Middle frontal gyrus (tissue), 1 donor: ENCODE results near the gene MOSPD3.
"Not testable (repeated sequence)": the region's sequence is repeated elsewhere in the genome, so short reads cannot be mapped to it uniquely, and the experiment has no call there.

Experiments
- DNase-seq: peaks from one replicate; pipeline ENCODE4 v3.0.0-alpha.2; 2015; ENCODE audit warnings: low spot score; ENCODE audit errors: extremely low spot score

The MOSPD3 gene

GRCh38 chr7:100623951-100624824 is 11.8 kb downstream of the MOSPD3 start:
- no peak for DNase-seq

DNA sequence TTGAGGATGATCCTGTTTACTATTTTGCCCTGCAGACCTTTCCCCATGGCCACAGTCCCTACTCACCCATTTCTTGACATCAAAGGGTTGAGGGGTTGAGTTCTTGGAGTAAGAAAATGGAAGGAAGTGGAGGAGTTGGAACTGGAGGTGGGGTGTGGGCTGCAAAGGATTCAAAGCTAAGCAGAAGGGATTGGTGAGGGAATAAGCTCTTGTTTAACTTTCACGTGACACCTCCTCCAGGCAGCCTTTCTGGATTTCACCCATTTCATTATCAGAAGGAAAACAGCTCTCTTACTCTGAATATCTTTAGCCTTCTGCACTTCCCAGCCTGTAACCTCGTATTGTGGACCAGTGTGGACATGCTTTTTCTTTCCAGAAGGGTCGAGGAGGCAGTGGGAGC is 13.7 kb downstream of the MOSPD3 start:
- no peak for DNase-seq

DNA sequence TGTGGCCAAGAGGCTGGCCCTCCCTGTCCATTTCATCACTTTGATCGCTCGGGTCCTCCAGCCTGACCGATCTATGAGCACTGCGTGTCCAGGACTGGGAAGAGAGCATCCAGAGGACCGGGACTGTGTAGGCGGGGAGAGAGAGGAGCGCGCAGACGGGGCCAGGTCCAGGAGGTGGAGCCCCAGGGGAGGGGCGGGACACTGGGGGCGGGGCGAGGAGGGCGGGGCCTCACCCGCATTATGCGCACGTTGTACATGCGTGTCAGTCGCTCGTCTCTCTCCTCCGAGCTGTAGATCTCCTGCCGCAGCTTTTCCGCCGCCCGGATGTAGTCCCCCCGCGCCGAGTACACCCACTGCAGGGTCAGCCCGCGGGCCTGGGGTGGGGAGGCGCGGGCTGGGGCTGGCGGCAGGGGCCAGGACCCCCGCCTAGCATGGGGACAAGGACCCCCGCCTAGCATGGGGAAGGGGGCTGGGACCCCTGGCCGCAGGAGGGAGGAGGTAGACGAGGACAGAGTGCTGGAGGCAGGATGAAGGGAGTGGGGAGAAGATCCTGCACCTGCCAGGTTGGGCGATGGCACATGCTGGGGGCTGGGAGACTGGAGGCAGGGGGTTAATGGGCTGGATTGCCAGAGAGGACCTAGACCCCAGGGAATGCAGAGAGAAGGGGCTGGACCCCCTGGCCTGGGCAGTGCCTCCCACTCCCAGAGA is 14.3 kb downstream of the MOSPD3 start:
- peak; percentile 29 for DNase-seq

DNA sequence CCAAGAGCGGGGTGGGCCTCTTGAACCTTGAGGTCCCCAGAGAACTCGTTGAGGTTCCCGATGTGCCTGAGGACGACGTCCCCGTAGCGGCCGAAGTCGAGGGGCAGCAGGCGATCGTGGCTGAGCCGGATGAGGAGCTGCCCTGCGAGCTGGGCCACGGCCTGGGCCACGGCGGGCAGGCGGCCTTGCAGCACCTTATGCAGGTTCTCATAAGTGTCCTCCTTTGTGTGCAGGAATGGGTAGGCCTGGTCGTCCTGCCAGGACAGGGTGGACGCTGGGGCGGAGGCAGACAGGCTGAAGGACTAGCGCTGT is 14.9 kb downstream of the MOSPD3 start:
- no peak for DNase-seq

DNA sequence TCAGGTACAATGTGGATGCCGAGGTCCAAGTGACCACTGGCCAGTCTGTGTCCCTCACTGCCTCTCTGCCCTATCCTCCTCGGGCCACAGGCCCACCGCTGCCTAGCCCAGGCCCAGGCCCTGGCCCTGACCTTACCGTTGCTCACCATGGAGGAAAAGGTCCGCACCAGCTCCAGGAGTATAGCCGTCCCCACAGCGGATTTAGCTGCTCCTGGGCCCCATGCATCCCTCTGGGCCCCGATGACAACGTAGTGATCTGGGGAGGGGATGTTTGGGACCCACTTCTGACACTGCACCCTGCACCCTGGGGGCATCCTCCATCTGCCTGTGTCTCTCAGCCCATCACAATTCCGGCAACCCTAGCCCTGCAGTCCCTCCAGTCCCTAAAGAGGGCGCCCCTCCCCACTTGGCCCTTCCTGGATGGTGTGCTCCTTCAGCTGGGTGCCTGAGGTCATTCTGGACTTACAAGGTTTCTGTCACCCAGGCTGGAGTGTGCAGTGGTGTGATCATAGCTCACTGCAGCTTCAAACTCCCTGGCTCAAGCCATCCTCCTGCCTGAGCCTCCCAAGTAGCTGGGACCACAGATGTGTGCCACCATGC is 16.9 kb downstream of the MOSPD3 start:
- DNase-seq: no peak

DNA sequence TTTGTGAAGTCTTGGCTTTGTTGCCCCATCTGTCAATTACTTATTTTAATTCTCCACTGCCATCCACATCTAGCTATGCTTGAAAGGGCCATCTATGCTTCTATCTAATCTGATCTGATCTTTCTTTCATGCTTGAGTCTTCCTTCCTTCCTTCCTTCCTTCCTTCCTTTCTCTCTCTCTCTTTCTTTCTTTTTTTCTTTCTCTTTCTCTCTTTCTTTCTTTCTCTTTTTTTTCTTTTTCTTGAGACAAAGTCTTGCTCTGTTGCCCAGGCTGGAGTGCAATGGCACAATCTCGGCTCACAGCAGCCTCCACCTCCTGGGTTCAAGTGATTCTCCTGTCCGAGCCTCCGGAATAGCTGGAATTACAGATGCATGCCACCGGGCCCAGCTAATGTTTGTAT is 17.7 kb downstream of the MOSPD3 start:
- no peak for DNase-seq

- DNase-seq: no peak
Measured at GRCh38 chr7:100632951-100633717, 20.8 kb downstream of the MOSPD3 start.

DNA sequence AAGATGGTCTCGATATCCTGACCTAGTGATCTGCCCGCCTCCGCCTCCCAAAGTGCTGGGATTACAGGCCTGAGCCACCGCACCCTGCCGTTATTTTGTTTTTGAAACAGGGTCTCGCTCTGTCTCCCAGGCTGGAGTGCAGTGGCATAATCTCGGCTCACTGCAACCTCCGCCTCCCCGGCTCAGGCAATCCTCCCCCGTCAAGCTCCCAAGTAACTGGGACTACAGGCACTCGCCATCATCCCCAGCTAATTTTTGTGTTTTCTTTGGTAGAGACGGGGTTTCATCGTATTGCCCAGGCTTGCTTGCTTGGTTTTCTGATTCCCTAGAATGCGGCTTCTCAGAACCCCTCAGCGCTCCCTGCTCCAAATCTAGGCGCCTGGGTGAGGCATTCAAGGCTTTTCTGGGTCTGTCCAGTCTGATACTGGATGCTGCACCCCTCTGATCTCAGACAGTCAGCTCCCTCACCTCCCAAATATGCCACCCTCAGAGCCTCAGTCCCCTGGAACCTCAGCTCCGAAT is 27.7 kb downstream of the MOSPD3 start:
- no peak for DNase-seq

DNA sequence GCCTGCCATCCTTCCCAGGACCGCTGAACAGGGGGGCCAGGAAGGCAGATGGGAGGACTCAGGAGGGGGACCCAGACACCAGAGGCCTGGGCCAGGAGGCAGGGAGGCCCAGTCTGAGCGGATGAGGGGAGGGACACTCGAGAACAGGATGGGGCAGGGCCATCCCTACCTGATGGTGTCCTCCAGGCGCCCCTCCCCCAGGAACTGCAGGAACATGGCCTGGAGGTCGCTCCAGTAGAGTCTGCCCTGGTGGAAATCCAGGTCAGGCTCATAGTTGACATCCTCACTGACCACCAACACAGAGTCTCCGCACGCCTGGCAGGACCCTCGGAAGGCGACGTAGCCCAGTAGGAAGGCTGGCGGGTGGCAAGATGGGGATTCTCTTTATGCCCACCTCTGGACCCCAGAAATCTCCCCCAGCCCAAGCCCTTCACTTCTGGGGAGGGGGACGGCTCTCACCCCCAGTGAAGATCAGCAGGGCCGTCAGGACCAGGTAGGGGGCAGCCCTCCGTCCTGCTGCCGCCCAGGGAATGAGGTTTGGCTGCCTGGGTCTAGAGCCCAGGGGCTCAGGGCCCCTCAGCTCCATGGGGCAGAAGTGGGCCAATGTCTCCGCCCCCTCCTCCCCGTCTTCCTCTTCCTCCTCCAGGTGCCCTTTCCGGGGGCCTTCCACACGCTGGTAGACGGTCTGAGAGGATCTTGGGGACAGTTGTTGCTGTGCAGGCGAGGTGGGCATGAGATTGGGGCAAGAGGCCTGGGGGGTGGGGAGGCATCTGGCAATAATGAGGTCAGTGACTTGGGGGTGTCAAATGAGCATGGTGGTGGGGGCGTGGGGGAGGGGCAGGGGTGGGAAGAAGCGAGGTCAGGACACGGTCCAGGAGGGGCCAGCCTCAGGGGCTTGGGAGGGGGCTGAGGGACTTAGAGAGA is 28.4 kb downstream of the MOSPD3 start:
- no peak for DNase-seq

- DNase-seq: no peak
Measured at GRCh38 chr7:100641463-100641859, 29.1 kb downstream of the MOSPD3 start, which contains the start of gene TFR2. Gene TFR2 (minus strand): TSS chr7:100641552. CDS start chr7:100641509, 43 bp downstream.

- DNase-seq: no peak
Measured at GRCh38 chr7:100641860-100642533, 29.7 kb downstream of the MOSPD3 start.

DNA sequence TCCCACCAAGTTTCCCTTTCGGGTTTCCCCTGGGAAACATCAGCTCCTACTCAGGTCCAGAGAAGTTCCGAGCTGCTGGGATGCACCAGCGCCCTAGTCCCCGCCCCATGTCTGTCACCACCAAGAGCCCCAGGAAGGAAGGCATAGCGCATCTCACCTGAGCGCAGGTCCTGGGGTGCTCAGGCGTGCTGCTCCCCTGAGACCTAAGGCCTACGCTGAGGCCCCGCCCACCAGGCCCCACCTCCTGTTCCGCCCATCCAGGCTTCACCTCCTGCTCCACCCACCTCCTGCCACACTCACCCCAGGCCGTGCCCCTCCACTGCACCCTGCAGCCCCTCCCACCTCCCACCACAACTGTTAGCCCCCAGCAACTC is 30.2 kb downstream of the MOSPD3 start:
- no peak for DNase-seq

GRCh38 chr7:100649826-100650565 is 37.7 kb downstream of the MOSPD3 start:
- no peak for DNase-seq

GRCh38 chr7:100654908-100655831 is 42.8 kb downstream of the MOSPD3 start:
- DNase-seq: no peak

GRCh38 chr7:100655908-100656674 is 43.8 kb downstream of the MOSPD3 start, which contains the start of gene ACTL6B:
Gene ACTL6B (minus strand): TSS chr7:100656448. CDS start chr7:100656354, 94 bp downstream.
- peak; percentile 72 for DNase-seq

- DNase-seq: not testable (repeated sequence)
Measured at GRCh38 chr7:100662194-100662776, 49.9 kb downstream of the MOSPD3 start.
